ENCODE results near the gene PRSS3.
"Not testable (repeated sequence)": the region's sequence is repeated elsewhere in the genome, so short reads cannot be mapped to it uniquely, and the experiment has no call there.

PRSS3 gene

GRCh38 chr9:33791117-33791516 lies 4.2 kb upstream of the PRSS3 start:
- Histone ChIP-seq H3K27me3 (ENCODE audit: control insufficient read depth in 1 of 2, insufficient read depth in 1 of 2, low read length in 2 of 2) (peaks cover 15 to 41% of the 10 kb centered on the region in 2 experiments), H3K9me3 (ENCODE audit: control insufficient read depth, low read length) (no peaks in the 10 kb centered on the region), H3K4me3 (ENCODE audit: insufficient read depth in 1 of 2, low read depth in 1 of 2, low read length in 2 of 2) (no peak overlapping the region), H3K79me1 (replicated peaks; ENCODE audit: low read length, poor library complexity, severe bottlenecking) (no peaks in the 10 kb centered on the region), H3K27ac (ENCODE audit: low read length, poor library complexity, severe bottlenecking) (no peak overlapping the region), H2BK5ac (ENCODE audit: low read depth, low read length, poor library complexity, severe bottlenecking) (no peak overlapping the region), H2AK5ac (ENCODE audit: low read length, severe bottlenecking) (no peak overlapping the region), H4K8ac (ENCODE audit: low read length) (no peak overlapping the region), H4K91ac (ENCODE audit: low read length) (no peak overlapping the region), H3K9ac (ENCODE audit: low read length) (no peak overlapping the region), H3K4me1 (ENCODE audit: control insufficient read depth, insufficient read depth, low read depth, low read length) (no peaks in the 10 kb centered on the region), H2BK15ac (ENCODE audit: low read depth, poor library complexity, severe bottlenecking) (no peak overlapping the region), H2AFZ (ENCODE audit: low read depth, low read length) (no peak overlapping the region), H2BK12ac (ENCODE audit: low read length in 2 of 2) (no peak overlapping the region), H3K23ac (ENCODE audit: low read length in 2 of 2) (no peak overlapping the region), H3K36me3 (ENCODE audit: control insufficient read depth in 1 of 2, insufficient read depth in 2 of 2, low read depth in 1 of 2, low read length in 2 of 2) (no peaks in the 10 kb centered on the region), H3K4me2 (ENCODE audit: low read length, poor library complexity, severe bottlenecking) (no peak overlapping the region), H2BK120ac (ENCODE audit: low read depth, low read length) (no peak overlapping the region), H3K18ac (ENCODE audit: low read depth in 1 of 2, low read length in 2 of 2) (no peak overlapping the region), H3K4ac (ENCODE audit: low read depth in 1 of 2, low read length in 2 of 2) (no peak overlapping the region), H3K14ac (ENCODE audit: low read length in 2 of 2) (no peak overlapping the region)
- DNase-seq, result peak; percentile 45
- WGBS, result 0% methylated on average over 1 of the region's 2 CpGs

- DNase-seq; H3K36me3 ChIP-seq (ENCODE audit: control insufficient read depth in 1 of 2, insufficient read depth in 2 of 2, low read depth in 1 of 2, low read length in 2 of 2); H2AFZ ChIP-seq (ENCODE audit: low read depth, low read length); H2BK120ac ChIP-seq (ENCODE audit: low read depth, low read length); H3K23ac ChIP-seq (ENCODE audit: low read length in 2 of 2); H3K18ac ChIP-seq (ENCODE audit: low read depth in 1 of 2, low read length in 2 of 2); H3K4me1 ChIP-seq (ENCODE audit: control insufficient read depth, insufficient read depth, low read depth, low read length); H3K4me2 ChIP-seq (ENCODE audit: low read length, poor library complexity, severe bottlenecking); H3K9ac ChIP-seq (ENCODE audit: low read length); H2BK15ac ChIP-seq (ENCODE audit: low read depth, poor library complexity, severe bottlenecking); H4K8ac ChIP-seq (ENCODE audit: low read length); H4K91ac ChIP-seq (ENCODE audit: low read length); H3K14ac ChIP-seq (ENCODE audit: low read length in 2 of 2); H3K4ac ChIP-seq (ENCODE audit: low read depth in 1 of 2, low read length in 2 of 2); H2BK12ac ChIP-seq (ENCODE audit: low read length in 2 of 2); H2AK5ac ChIP-seq (ENCODE audit: low read length, severe bottlenecking); H3K27ac ChIP-seq (ENCODE audit: low read length, poor library complexity, severe bottlenecking); H2BK5ac ChIP-seq (ENCODE audit: low read depth, low read length, poor library complexity, severe bottlenecking); H3K4me3 ChIP-seq (ENCODE audit: insufficient read depth in 1 of 2, low read depth in 1 of 2, low read length in 2 of 2); H3K79me1 ChIP-seq (replicated peaks; ENCODE audit: low read length, poor library complexity, severe bottlenecking): not testable (repeated sequence)
- Histone ChIP-seq H3K9me3 (ENCODE audit: control insufficient read depth, low read length) (peaks cover 13% of the 10 kb centered on the region), H3K27me3 (ENCODE audit: control insufficient read depth in 1 of 2, insufficient read depth in 1 of 2, low read length in 2 of 2) (peaks cover 26 to 47% of the 10 kb centered on the region in 2 experiments)
- WGBS, result 62% methylated on average over 1 of the region's 1 CpG
Observed at GRCh38 chr9:33793496-33793895, 1.9 kb upstream of the PRSS3 start.

GRCh38 chr9:33794560-33794959 lies 801 bp upstream of the PRSS3 start:
- Histone ChIP-seq H3K9me3 (ENCODE audit: control insufficient read depth, low read length) (peaks cover 13% of the 10 kb centered on the region), H2BK15ac (ENCODE audit: low read depth, poor library complexity, severe bottlenecking) (no peak overlapping the region), H3K4ac (ENCODE audit: low read depth in 1 of 2, low read length in 2 of 2) (no peak overlapping the region), H3K36me3 (ENCODE audit: control insufficient read depth in 1 of 2, insufficient read depth in 2 of 2, low read depth in 1 of 2, low read length in 2 of 2) (no peaks in the 10 kb centered on the region), H3K18ac (ENCODE audit: low read depth in 1 of 2, low read length in 2 of 2) (no peak overlapping the region), H3K79me1 (replicated peaks; ENCODE audit: low read length, poor library complexity, severe bottlenecking) (no peaks in the 10 kb centered on the region), H2AK5ac (ENCODE audit: low read length, severe bottlenecking) (no peak overlapping the region), H3K4me3 (ENCODE audit: insufficient read depth in 1 of 2, low read depth in 1 of 2, low read length in 2 of 2) (no peak overlapping the region), H3K27ac (ENCODE audit: low read length, poor library complexity, severe bottlenecking) (no peak overlapping the region), H3K27me3 (ENCODE audit: control insufficient read depth in 1 of 2, insufficient read depth in 1 of 2, low read length in 2 of 2) (peaks cover 32 to 58% of the 10 kb centered on the region in 2 experiments), H3K9ac (ENCODE audit: low read length) (no peak overlapping the region), H4K91ac (ENCODE audit: low read length) (no peak overlapping the region), H3K4me1 (ENCODE audit: control insufficient read depth, insufficient read depth, low read depth, low read length) (no peaks in the 10 kb centered on the region), H3K14ac (ENCODE audit: low read length in 2 of 2) (no peak overlapping the region), H2AFZ (ENCODE audit: low read depth, low read length) (no peak overlapping the region), H3K23ac (ENCODE audit: low read length in 2 of 2) (no peak overlapping the region), H2BK12ac (ENCODE audit: low read length in 2 of 2) (no peak overlapping the region), H2BK120ac (ENCODE audit: low read depth, low read length) (no peak overlapping the region), H4K8ac (ENCODE audit: low read length) (no peak overlapping the region), H3K4me2 (ENCODE audit: low read length, poor library complexity, severe bottlenecking) (no peak overlapping the region), H2BK5ac (ENCODE audit: low read depth, low read length, poor library complexity, severe bottlenecking) (no peak overlapping the region)
- DNase-seq, result no peak
- 77% methylated on average over 2 of the region's 2 CpGs for WGBS

GRCh38 chr9:33795819-33796218 lies 458 bp downstream of the PRSS3 start:
- Histone ChIP-seq H3K27ac (ENCODE audit: low read length, poor library complexity, severe bottlenecking) (no peak overlapping the region), H2BK120ac (ENCODE audit: low read depth, low read length) (no peak overlapping the region), H2BK5ac (ENCODE audit: low read depth, low read length, poor library complexity, severe bottlenecking) (no peak overlapping the region), H4K8ac (ENCODE audit: low read length) (no peak overlapping the region), H3K4me2 (ENCODE audit: low read length, poor library complexity, severe bottlenecking) (no peak overlapping the region), H3K4me1 (ENCODE audit: control insufficient read depth, insufficient read depth, low read depth, low read length) (no peaks in the 10 kb centered on the region), H2AK5ac (ENCODE audit: low read length, severe bottlenecking) (no peak overlapping the region), H2AFZ (ENCODE audit: low read depth, low read length) (no peak overlapping the region), H3K23ac (ENCODE audit: low read length in 2 of 2) (no peak overlapping the region), H3K4me3 (ENCODE audit: insufficient read depth in 1 of 2, low read depth in 1 of 2, low read length in 2 of 2) (no peak overlapping the region), H4K91ac (ENCODE audit: low read length) (no peak overlapping the region), H2BK12ac (ENCODE audit: low read length in 2 of 2) (no peak overlapping the region), H3K9ac (ENCODE audit: low read length) (no peak overlapping the region), H3K36me3 (ENCODE audit: control insufficient read depth in 1 of 2, insufficient read depth in 2 of 2, low read depth in 1 of 2, low read length in 2 of 2) (no peaks in the 10 kb centered on the region), H3K79me1 (replicated peaks; ENCODE audit: low read length, poor library complexity, severe bottlenecking) (no peaks in the 10 kb centered on the region), H3K4ac (ENCODE audit: low read depth in 1 of 2, low read length in 2 of 2) (no peak overlapping the region), H3K27me3 (ENCODE audit: control insufficient read depth in 1 of 2, insufficient read depth in 1 of 2, low read length in 2 of 2) (peaks cover 41 to 69% of the 10 kb centered on the region in 2 experiments), H3K18ac (ENCODE audit: low read depth in 1 of 2, low read length in 2 of 2) (no peak overlapping the region), H2BK15ac (ENCODE audit: low read depth, poor library complexity, severe bottlenecking) (no peak overlapping the region), H3K14ac (ENCODE audit: low read length in 2 of 2) (no peak overlapping the region), H3K9me3 (ENCODE audit: control insufficient read depth, low read length) (peaks cover 13% of the 10 kb centered on the region)
- no peak for DNase-seq
- WGBS, result 57% methylated on average over 4 of the region's 4 CpGs
